Endothelial cell (in vitro differentiated cells): Measurements from ENCODE around the gene VEGFA. TPM values are rescaled to one million over a fixed set of nuclear protein-coding genes. Genes with fewer than 3 reads are reported as not detected.

Experiments
- DNase-seq: peaks from one replicate; pipeline ENCODE4 v3.0.0; 2021; ENCODE audit warnings: low spot score
- H3K27ac Mint-ChIP-seq: one replicate; pipeline ENCODE4 v1.8.0; 2021; ENCODE audit warnings: mixed read lengths, inconsistent platforms; ENCODE audit not compliant: unreplicated experiment
- H3K27me3 Mint-ChIP-seq: one replicate; pipeline ENCODE4 v1.8.0; 2021; ENCODE audit warnings: mild to moderate bottlenecking, moderate library complexity, mixed read lengths, inconsistent platforms; ENCODE audit not compliant: unreplicated experiment
- H3K36me3 Mint-ChIP-seq: one replicate; pipeline ENCODE4 v1.8.0; 2021; ENCODE audit warnings: mild to moderate bottlenecking, low read depth, mixed read lengths, inconsistent platforms; ENCODE audit not compliant: unreplicated experiment
- H3K4me1 Mint-ChIP-seq: one replicate; pipeline ENCODE4 v1.8.0; 2021; ENCODE audit warnings: mild to moderate bottlenecking, mixed read lengths, inconsistent platforms; ENCODE audit not compliant: unreplicated experiment
- H3K4me3 Mint-ChIP-seq: one replicate; pipeline ENCODE4 v1.8.0; 2021; ENCODE audit warnings: mild to moderate bottlenecking, mixed read lengths, inconsistent platforms; ENCODE audit not compliant: unreplicated experiment
- H3K9me3 Mint-ChIP-seq: one replicate; pipeline ENCODE4 v1.8.0; 2021; ENCODE audit warnings: mixed read lengths, inconsistent platforms; ENCODE audit not compliant: unreplicated experiment
- total RNA-seq: library from RNA; stranded (reverse); fragmentation: NEBNext Ultra II Directional; extraction: Animal tissue kit (Norgen Biotek cat#: 25700); gene quantifications from one replicate; pipeline ENCODE4 v1.2.1, GENCODE V29; 2021; ENCODE audit not compliant: unreplicated experiment
- TF ChIP-seq, protein P1 (sequence below): fragments of 200-600 bp; sonication (generic); IDR thresholded peaks from one replicate; pipeline ENCODE4 v1.5.0; 2021; ENCODE audit warnings: antibody characterized with exemption; ENCODE audit not compliant: unreplicated experiment

VEGFA gene
- total RNA-seq, 1 donor from 2014 or later = 3.5 TPM

DNA sequence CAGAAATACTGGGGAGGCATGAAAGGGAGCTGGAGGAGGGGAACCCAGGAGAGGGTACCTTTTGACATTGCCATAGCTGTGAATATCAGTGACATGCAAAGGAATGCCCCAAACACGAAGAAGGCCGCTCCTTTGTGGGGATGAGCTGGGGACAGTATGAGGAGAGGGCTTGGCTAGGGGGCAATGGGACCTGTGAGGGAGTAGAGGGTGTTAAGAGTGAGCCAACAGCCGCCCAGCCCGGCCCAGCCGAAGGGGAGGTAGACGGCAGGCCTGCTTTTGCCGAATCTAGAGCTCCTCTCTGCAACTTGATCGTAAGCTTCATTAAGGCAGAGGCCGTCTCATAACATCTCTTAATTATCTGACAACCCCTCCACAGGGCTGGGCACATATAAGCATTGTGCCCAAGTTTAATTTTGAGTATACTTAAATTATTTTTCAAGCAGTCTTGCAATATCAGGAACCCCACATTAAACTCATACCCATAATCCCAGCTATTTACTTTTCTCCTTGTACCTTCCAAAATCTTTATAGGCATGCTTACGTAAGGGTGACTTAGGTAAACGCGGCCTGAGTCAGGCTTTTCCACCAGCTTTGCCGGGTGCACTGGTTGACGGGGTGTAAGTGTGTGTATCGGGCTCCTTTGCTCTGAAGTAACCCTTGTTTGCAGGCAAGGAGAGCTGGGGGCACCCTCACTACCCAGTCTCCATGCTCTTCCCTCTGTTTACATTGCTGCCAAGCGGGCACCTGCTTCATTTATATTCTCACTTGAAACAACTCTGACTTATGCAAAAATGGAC is 24.9 kb upstream of the VEGFA start:
- Mint-ChIP-seq H3K4me1 (peaks cover 5% of the 10 kb centered on the region), H3K36me3 (no peaks in the 10 kb centered on the region), H3K27me3 (peaks cover 10% of the 10 kb centered on the region), H3K9me3 (no peaks in the 10 kb centered on the region), H3K4me3 (no peak overlapping the region), H3K27ac (peak overlapping the region; percentile 39)
- TF ChIP-seq, protein P1, sequence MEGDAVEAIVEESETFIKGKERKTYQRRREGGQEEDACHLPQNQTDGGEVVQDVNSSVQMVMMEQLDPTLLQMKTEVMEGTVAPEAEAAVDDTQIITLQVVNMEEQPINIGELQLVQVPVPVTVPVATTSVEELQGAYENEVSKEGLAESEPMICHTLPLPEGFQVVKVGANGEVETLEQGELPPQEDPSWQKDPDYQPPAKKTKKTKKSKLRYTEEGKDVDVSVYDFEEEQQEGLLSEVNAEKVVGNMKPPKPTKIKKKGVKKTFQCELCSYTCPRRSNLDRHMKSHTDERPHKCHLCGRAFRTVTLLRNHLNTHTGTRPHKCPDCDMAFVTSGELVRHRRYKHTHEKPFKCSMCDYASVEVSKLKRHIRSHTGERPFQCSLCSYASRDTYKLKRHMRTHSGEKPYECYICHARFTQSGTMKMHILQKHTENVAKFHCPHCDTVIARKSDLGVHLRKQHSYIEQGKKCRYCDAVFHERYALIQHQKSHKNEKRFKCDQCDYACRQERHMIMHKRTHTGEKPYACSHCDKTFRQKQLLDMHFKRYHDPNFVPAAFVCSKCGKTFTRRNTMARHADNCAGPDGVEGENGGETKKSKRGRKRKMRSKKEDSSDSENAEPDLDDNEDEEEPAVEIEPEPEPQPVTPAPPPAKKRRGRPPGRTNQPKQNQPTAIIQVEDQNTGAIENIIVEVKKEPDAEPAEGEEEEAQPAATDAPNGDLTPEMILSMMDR = no peak
- DNase-seq = no peak

DNA sequence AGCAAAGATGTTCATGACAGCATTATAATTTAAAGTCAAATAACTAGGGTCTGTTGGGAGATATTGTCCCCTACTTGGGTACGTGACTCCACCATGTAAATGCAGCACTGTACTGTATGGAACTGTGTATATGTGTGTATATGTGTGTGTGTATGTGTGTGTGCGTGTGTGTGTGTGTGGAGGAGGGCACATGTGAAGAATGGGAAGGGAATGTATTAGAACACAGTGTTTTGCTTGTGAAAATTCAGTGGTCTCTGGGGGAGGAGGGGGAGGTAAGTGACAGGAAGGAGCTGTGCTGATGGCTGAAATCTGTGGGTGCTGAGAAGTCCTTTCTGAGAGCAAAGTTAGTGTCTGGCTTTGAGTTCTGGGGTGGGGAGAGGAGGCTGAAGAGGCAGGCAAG is 23.9 kb upstream of the VEGFA start:
- H3K4me1 Mint-ChIP-seq = peaks cover 5% of the 10 kb centered on the region
- H3K9me3 Mint-ChIP-seq = no peaks in the 10 kb centered on the region
- H3K4me3 Mint-ChIP-seq = no peak overlapping the region
- H3K27ac Mint-ChIP-seq = no peak overlapping the region
- DNase-seq = no peak
- H3K27me3 Mint-ChIP-seq = peaks cover 10% of the 10 kb centered on the region
- H3K36me3 Mint-ChIP-seq = no peaks in the 10 kb centered on the region
- TF ChIP-seq, protein P1 = no peak

DNA sequence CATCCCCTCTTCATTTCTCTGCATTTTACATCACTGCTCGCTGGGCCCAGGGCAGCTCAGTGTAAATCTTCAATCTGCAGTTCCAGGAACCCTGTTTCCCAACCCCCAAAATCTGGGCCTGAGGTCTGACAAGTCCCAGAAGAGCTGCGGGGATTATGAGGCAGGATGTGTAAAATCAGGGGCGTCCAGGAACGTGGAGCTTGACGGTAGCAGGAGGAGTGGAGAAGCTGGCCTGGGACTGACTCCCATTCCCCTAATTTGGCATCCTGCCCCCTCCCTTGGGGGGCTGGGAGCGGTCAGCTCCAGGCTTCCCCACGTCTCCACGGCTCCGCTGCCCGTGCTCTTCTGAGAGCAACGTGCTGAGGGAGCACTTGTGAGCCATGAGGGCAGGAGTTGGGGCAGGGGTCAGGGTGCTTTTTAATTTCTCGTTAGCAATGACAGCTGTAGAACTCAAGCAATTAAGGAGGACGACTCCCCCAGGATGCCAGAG is 23.4 kb upstream of the VEGFA start:
- DNase-seq = no peak
- TF ChIP-seq, protein P1 = no peak
- peaks cover 10% of the 10 kb centered on the region for H3K27me3 Mint-ChIP-seq
- H3K36me3 Mint-ChIP-seq = no peaks in the 10 kb centered on the region
- H3K27ac Mint-ChIP-seq = no peak overlapping the region
- H3K9me3 Mint-ChIP-seq = no peaks in the 10 kb centered on the region
- no peak overlapping the region for H3K4me3 Mint-ChIP-seq
- peaks cover 5% of the 10 kb centered on the region for H3K4me1 Mint-ChIP-seq

DNA sequence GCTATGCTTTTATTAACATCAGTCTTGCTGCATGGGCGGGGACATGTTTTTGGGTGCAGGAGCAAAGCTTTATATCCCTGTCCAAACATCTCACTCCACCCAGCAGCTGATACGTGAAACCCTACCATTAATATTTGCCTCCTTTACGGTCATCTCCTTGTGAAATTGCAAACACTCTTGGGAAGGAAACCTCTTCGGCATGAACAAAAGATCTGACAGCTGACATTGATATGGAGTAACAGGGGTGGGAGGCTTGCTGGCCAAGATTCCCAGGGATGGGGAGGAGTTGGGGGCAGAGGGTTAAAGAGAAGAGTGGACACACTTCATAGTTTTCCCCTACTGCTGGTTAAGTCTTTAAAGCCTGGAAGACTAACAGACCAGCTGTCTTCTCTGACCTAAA is 22.2 kb upstream of the VEGFA start:
- Mint-ChIP-seq H3K36me3 (no peaks in the 10 kb centered on the region), H3K27me3 (peaks cover 10% of the 10 kb centered on the region), H3K4me1 (peaks cover 5% of the 10 kb centered on the region), H3K27ac (no peak overlapping the region), H3K4me3 (no peak overlapping the region), H3K9me3 (no peaks in the 10 kb centered on the region)
- TF ChIP-seq, protein P1 = no peak
- no peak for DNase-seq

DNA sequence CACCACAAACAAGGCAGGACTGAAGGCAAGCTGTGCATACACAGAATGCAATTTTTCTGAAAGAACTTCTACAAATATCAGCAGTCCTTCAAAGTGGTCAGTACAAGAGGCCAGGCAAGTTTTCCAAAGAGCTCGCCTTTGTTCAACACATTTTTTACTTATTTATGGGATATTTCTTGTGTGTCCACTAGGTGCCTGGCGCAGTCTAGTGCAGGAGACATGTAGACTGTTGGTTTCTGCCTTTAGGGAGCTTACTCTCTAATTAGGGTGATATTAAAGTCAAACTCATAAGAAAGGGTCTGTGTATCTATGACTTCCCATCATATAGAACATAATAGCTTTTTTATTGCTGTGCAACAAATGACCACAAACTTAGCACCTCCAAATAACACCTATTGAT is 21.2 kb upstream of the VEGFA start:
- DNase-seq = no peak

More for the DNA sequence above, 21.2 kb upstream of the VEGFA start:
- TF ChIP-seq, protein P1 = no peak
- peaks cover 5% of the 10 kb centered on the region for H3K4me1 Mint-ChIP-seq
- H3K4me3 Mint-ChIP-seq = no peak overlapping the region
- H3K27me3 Mint-ChIP-seq = peaks cover 10% of the 10 kb centered on the region
- H3K36me3 Mint-ChIP-seq = no peaks in the 10 kb centered on the region
- H3K9me3 Mint-ChIP-seq = no peaks in the 10 kb centered on the region
- H3K27ac Mint-ChIP-seq = no peak overlapping the region
